Endothelial cell of umbilical vein (primary cell): ENCODE results near the gene RSPH6A. TPM values are rescaled to one million over a fixed set of nuclear protein-coding genes. Genes with fewer than 3 reads are reported as not detected.

Source experiments
- BruUV-seq: library from RNA; stranded (reverse); fragments of 400-500 nt; replicated peaks from 2 replicates; lab custom pipeline; 2021; lab: Mats Ljungman, UMichigan
- CTCF ChIA-PET: fragments of 300-600, 350-600 bp; sonication (Branson Sonifier 250); formaldehyde crosslinking; loops from one replicate; lab custom pipeline; 2021; ENCODE audit warnings: antibody characterized with exemption, inconsistent platforms; lab: Charles Lee
- POLR2A ChIA-PET: fragments of 300-600, 350-600 bp; sonication (Branson Sonifier 250); formaldehyde crosslinking; loops from one replicate; lab custom pipeline; 2021; ENCODE audit warnings: antibody characterized with exemption, inconsistent platforms; lab: Charles Lee
- DNase-seq: peaks from one replicate; pipeline ENCODE4 v3.0.0-alpha.2; 2011; ENCODE audit warnings: low read depth, low spot score
- FAIRE-seq: peaks from 2 replicates; lab custom pipeline; 2011; peaks lifted over from hg19 to GRCh38; lab: Jason Lieb, UNC
- H2AFZ ChIP-seq: 2 replicates; pipeline ENCODE4 v1.6.0; 2012; ENCODE audit warnings: low read depth, low read length, control low read depth, inconsistent platforms
- H3K27ac ChIP-seq: 2 replicates; pipeline ENCODE4 v1.5.1; 2011; ENCODE audit warnings: low read depth, mild to moderate bottlenecking, control low read depth, low read length, moderate library complexity; ENCODE audit not compliant: insufficient read depth
- H3K27me3 ChIP-seq, 2 experiments: 2 replicates each; pipeline versions ENCODE4 v1.6.0 to v1.6.1; 2011; ENCODE audit warnings: low read length in 2 of 2, mixed read lengths in 1 of 2; ENCODE audit not compliant: control insufficient read depth in 2 of 2, insufficient read depth in 2 of 2
- H3K36me3 ChIP-seq, 2 experiments: 2 replicates in 1 of 2; 3 replicates in 1 of 2; pipeline ENCODE4 v1.5.1; 2011; ENCODE audit warnings: low read length in 2 of 2, mild to moderate bottlenecking in 1 of 2, moderate library complexity in 1 of 2; ENCODE audit not compliant: control insufficient read depth in 2 of 2, insufficient read depth in 2 of 2; ENCODE audit errors: extremely low read depth in 1 of 2
- H3K4me1 ChIP-seq: 3 replicates; pipeline ENCODE4 v1.5.1; 2011; ENCODE audit warnings: mild to moderate bottlenecking, low read length; ENCODE audit not compliant: control insufficient read depth, insufficient read depth; ENCODE audit errors: extremely low read depth
- H3K4me2 ChIP-seq: 2 replicates; pipeline ENCODE4 v1.6.1; 2011; ENCODE audit warnings: low read length, control low read depth, mixed read lengths; ENCODE audit not compliant: insufficient read depth
- H3K4me3 ChIP-seq, 3 experiments: fragments of 200-600 bp in 1 of 3; sonication (generic), shearing (Covaris generic) in 1 of 3; replicated peaks in 1 of 3; 2 replicates each; pipeline ENCODE4 v1.5.1; 2011 to 2016; ENCODE audit warnings: control low read depth in 3 of 3, low read length in 3 of 3, mild to moderate bottlenecking in 2 of 3, inconsistent platforms in 1 of 3, low read depth in 1 of 3, moderate library complexity in 1 of 3; ENCODE audit not compliant: insufficient read depth in 1 of 3
- H3K79me2 ChIP-seq: 2 replicates; pipeline ENCODE4 v1.6.0; 2012; ENCODE audit warnings: low read length, inconsistent platforms; ENCODE audit not compliant: control insufficient read depth, insufficient read depth
- H3K9ac ChIP-seq: replicated peaks from 2 replicates; pipeline ENCODE3; 2011; ENCODE audit warnings: low read length, control low read depth; ENCODE audit not compliant: insufficient read depth; ENCODE audit errors: extremely low read depth
- H3K9me1 ChIP-seq: replicated peaks from 3 replicates; pipeline ENCODE4 v1.6.0; 2011; ENCODE audit warnings: mild to moderate bottlenecking, low read length; ENCODE audit not compliant: control insufficient read depth, insufficient read depth; ENCODE audit errors: extremely low read depth
- H3K9me3 ChIP-seq: replicated peaks from 2 replicates; pipeline ENCODE4 v1.5.1; 2012; ENCODE audit warnings: low read length, inconsistent platforms; ENCODE audit not compliant: control insufficient read depth, insufficient read depth
- H4K20me1 ChIP-seq: replicated peaks from 2 replicates; pipeline ENCODE3; 2011; ENCODE audit warnings: mild to moderate bottlenecking, low read length; ENCODE audit not compliant: control insufficient read depth, insufficient read depth; ENCODE audit errors: extremely low read depth
- CTCF ChIP-seq, 2 donors: IDR thresholded peaks; 1 replicate in 1 of 2; 2 replicates in 1 of 2; pipeline ENCODE4 v1.5.1; 2011; ENCODE audit warnings: low read length in 2 of 2, mild to moderate bottlenecking in 2 of 2, moderate library complexity in 2 of 2, control low read depth in 1 of 2, inconsistent platforms in 1 of 2, low read depth in 1 of 2; ENCODE audit not compliant: insufficient read depth in 1 of 2; ENCODE audit errors: extremely low read depth in 1 of 2
- EZH2 ChIP-seq: IDR thresholded peaks from 2 replicates; pipeline ENCODE4 v1.6.1; 2012; ENCODE audit warnings: borderline replicate concordance, low read depth, mild to moderate bottlenecking, moderate library complexity, low read length, inconsistent platforms; ENCODE audit not compliant: severe bottlenecking
- FOS ChIP-seq: IDR thresholded peaks from 2 replicates; pipeline ENCODE4 v1.6.1; 2011; ENCODE audit warnings: mild to moderate bottlenecking, low read length, moderate library complexity, borderline replicate concordance; ENCODE audit not compliant: insufficient read depth
- GATA2 ChIP-seq: IDR thresholded peaks from 2 replicates; pipeline ENCODE4 v1.7.0; 2011; ENCODE audit warnings: low read depth, mild to moderate bottlenecking, moderate library complexity, mixed read lengths, low read length; ENCODE audit not compliant: insufficient read length, insufficient read depth
- JUN ChIP-seq: IDR thresholded peaks from 2 replicates; pipeline ENCODE4 v1.6.1; 2011; ENCODE audit warnings: borderline replicate concordance, low read depth; ENCODE audit not compliant: insufficient read length, insufficient read depth
- MAX ChIP-seq: IDR thresholded peaks from 2 replicates; pipeline ENCODE4 v1.6.1; 2011; ENCODE audit not compliant: insufficient read depth, insufficient read length
- MYC ChIP-seq: IDR thresholded peaks from one replicate; pipeline ENCODE4 v1.6.1; 2011; ENCODE audit warnings: mild to moderate bottlenecking, low read depth, low read length
- POLR2A ChIP-seq: IDR thresholded peaks from 2 replicates; pipeline ENCODE4 v1.6.1; 2012; ENCODE audit warnings: low read depth, mild to moderate bottlenecking, control low read depth, low read length
- POLR2AphosphoS5 ChIP-seq: IDR thresholded peaks from 2 replicates; pipeline ENCODE4 v1.6.1; 2012; ENCODE audit warnings: low read depth, mild to moderate bottlenecking, control low read depth, low read length, moderate library complexity; ENCODE audit not compliant: insufficient read depth
- dilution Hi-C: fragments of 300-500 bp; cut with MboI; formaldehyde crosslinking; loops from one replicate; pipeline ENCODE4 v1.15.0; 2019; ENCODE audit warnings: low sequenced_read_pairs; ENCODE audit not compliant: extremely low pct_ligation_motif_present
- intact Hi-C: fragments of 100-400 bp; cut with micrococcal nuclease; formaldehyde crosslinking; loops from one replicate; pipeline ENCODE4 v1.10.0; 2022
- polyA plus RNA-seq, 4 experiments: library from polyadenylated mRNA; depleted of rRNA in 3 of 4; stranded (reverse) in 3 of 4; unstranded in 1 of 4; fragments of >200 nt; gene quantifications; 2 replicates each; pipeline versions ENCODE4 v1.2.1 to v1.2.3, GENCODE V29; 2011 to 2012; ENCODE audit warnings: missing spikeins in 1 of 4
- total RNA-seq: library from RNA; stranded (reverse); gene quantifications from 2 replicates; pipeline ENCODE4 v1.2.3, GENCODE V29; 2021

The RSPH6A gene
- total and polyA plus RNA-seq, 2 donors (not counting 3 experiments of a cell fraction or from before 2014, with no cell fraction given), result 0.03 to 0.62 TPM

DNA sequence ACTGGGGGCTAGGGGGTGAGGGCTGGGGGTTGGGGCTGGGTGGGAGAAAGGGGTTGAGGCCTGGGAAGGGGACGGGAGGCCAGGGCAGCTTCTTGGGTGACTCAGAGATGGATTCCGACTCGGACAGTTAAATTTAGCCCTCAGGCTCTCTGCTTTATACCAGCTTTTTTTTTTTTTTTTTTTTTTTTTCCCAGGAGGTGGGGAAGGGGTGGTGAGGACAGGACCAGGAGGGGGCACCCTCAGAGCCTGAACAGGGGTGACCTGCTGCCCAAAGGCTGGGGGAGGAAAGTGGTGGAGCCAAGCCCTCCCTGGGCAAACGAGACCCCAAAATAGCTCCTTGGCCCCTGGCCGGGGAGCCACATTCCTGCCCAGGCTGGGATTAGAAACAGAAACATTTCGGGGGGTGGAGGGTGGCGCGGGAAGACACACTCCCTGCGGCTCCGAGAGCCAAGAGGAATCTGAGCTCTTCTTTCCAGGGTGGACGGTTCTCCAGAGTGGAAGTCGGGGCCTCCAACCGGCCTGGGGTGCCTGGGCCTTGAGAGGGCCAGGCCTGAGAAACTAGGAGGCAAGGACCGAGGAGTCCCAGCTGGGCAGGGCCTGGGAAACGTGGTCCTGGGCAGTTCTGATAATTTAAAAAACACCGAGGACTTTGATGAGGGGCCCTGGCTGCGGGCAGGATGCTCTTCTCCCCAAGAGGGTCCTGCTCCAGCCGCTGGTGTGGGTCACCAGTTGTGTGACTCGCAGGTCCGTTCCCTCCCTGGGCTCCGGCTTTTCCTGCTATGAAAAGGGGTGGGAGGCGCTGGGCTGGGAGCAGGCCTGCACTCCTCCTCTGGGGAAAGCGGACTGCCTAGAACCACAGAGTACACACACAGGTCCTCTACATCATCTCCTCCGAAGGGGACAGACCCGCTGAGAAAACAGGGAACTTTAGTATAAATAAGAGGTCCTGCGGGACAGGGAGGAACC, 32.0 kb downstream of the RSPH6A start:
- no peak overlapping the region for H2AFZ ChIP-seq
- H3K9ac ChIP-seq, result no peak overlapping the region
- DNase-seq (no peak), FAIRE-seq (no peak)
- ChIA-PET CTCF (interaction anchor here (0.6 to 5.0 kb wide), 8 partner anchors 9 to 150 kb away, joined by 3 to 66 read pairs (median 4); partner anchors contain the start of genes DMWD and SIX5), POLR2A (interaction anchor here (1.0 kb wide), 2 partner anchors 9 to 34 kb away, joined by 5 to 19 read pairs; partner anchors contain the start of gene DMWD)
- no peaks in the 10 kb centered on the region for H3K27me3 ChIP-seq
- H3K27ac ChIP-seq, result no peak overlapping the region
- TF ChIP-seq MYC (no peak), JUN (no peak), POLR2A (no peak), MAX (no peak), EZH2 (no peak), FOS (no peak), CTCF (IDR thresholded peaks at IDR 0.05; ENCODE audit: extremely low read depth in 1 of 2, insufficient read depth in 1 of 2, low read depth in 1 of 2, low read length in 2 of 2) (no peak), GATA2 (no peak), POLR2AphosphoS5 (no peak)
- intact Hi-C loops (no loop called here), dilution Hi-C loops (no loop called here)
- no peaks in the 10 kb centered on the region for H4K20me1 ChIP-seq
- no peak overlapping the region for H3K4me2 ChIP-seq
- no TSS peak for BruUV-seq
- no peaks in the 10 kb centered on the region for H3K79me2 ChIP-seq
- no peaks in the 10 kb centered on the region for H3K9me1 ChIP-seq
- no peak overlapping the region for H3K4me3 ChIP-seq
- no peaks in the 10 kb centered on the region for H3K9me3 ChIP-seq
- peaks cover 5% of the 10 kb centered on the region for H3K4me1 ChIP-seq
- peaks cover 4 to 17% of the 10 kb centered on the region in 2 experiments for H3K36me3 ChIP-seq
